Activated B cell treated with CpG ODN at 0.5 μM for 24 hours (primary cell): ENCODE measurements around the gene TGDS. TPM values are rescaled to one million over a fixed set of nuclear protein-coding genes. Genes with fewer than 3 reads are reported as not detected.

Experiments
- ATAC-seq: fragments of 200-7000 bp; cut with Tn5 transposase; one replicate; pipeline ENCODE4 v1.10.0; 2021; ENCODE audit warnings: low read depth, mild to moderate bottlenecking, moderate library complexity
- CTCF ChIA-PET: fragments of 350-600 bp; sonication (Branson Sonifier 250); formaldehyde crosslinking; loops from one replicate; lab custom pipeline; 2021; ENCODE audit warnings: antibody characterized with exemption; lab: Charles Lee
- POLR2A ChIA-PET: fragments of 350-600 bp; sonication (Branson Sonifier 250); formaldehyde crosslinking; loops from one replicate; lab custom pipeline; 2021; ENCODE audit warnings: antibody characterized with exemption; lab: Charles Lee
- DNase-seq: peaks from one replicate; pipeline ENCODE4 v3.0.0; 2022
- H3K27ac Mint-ChIP-seq: one replicate; pipeline ENCODE4 v1.8.0; 2020; ENCODE audit warnings: mixed read lengths
- H3K27me3 Mint-ChIP-seq: one replicate; pipeline ENCODE4 v1.8.0; 2021; ENCODE audit warnings: mixed read lengths
- H3K36me3 Mint-ChIP-seq: one replicate; pipeline ENCODE4 v1.8.0; 2021; ENCODE audit warnings: low read depth, mixed read lengths
- H3K4me1 Mint-ChIP-seq: one replicate; pipeline ENCODE4 v1.8.0; 2021; ENCODE audit warnings: mixed read lengths
- H3K4me3 Mint-ChIP-seq: one replicate; pipeline ENCODE4 v1.8.0; 2020; ENCODE audit warnings: mild to moderate bottlenecking, mixed read lengths
- H3K9me3 Mint-ChIP-seq: one replicate; pipeline ENCODE4 v1.8.0; 2020; ENCODE audit warnings: mixed read lengths
- CTCF ChIP-seq: fragments of 200-600 bp; IDR thresholded peaks from one replicate; pipeline ENCODE4 v1.8.0; 2022; ENCODE audit warnings: antibody characterized with exemption, mild to moderate bottlenecking
- intact Hi-C: fragments of 100-400 bp; cut with micrococcal nuclease; formaldehyde crosslinking; loops from one replicate; pipeline ENCODE4 v1.15.1; 2024
- total RNA-seq: library from RNA; stranded (reverse); gene quantifications from 2 replicates; pipeline ENCODE4 v1.2.3, GENCODE V29; 2022

Gene TGDS
- total RNA-seq, 1 donor from 2014 or later: 12.7 TPM

DNA sequence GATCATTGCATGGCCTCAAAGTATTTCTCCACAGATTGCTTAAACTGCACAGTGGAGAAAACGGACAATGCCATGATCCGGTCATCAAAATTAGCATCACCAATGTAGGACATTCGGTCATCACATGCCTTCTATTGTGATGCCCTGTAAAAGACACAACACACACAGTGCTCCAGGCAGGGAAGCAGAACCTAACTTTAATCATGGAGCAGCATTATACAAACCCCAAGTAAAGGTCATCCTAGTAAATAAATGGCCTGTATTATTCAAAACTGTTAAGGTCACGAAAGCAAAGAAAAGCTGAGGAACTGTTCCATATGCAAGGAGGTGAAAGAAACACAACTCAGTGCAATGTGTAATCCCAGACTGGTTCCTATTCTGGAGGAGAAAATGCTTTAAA is 42.2 kb downstream of the TGDS start:
- no peaks in the 10 kb centered on the region for H3K9me3 Mint-ChIP-seq
- H3K4me1 Mint-ChIP-seq: peaks cover 16% of the 10 kb centered on the region
- no peak for ATAC-seq
- no peak for DNase-seq
- ChIA-PET POLR2A (no interaction called here), CTCF (no interaction called here)
- intact Hi-C loops: no loop called here
- peaks cover 5% of the 10 kb centered on the region for H3K36me3 Mint-ChIP-seq
- no peak overlapping the region for H3K27ac Mint-ChIP-seq
- TF ChIP-seq CTCF: no peak
- H3K27me3 Mint-ChIP-seq: peaks cover 4% of the 10 kb centered on the region
- H3K4me3 Mint-ChIP-seq: no peak overlapping the region

DNA sequence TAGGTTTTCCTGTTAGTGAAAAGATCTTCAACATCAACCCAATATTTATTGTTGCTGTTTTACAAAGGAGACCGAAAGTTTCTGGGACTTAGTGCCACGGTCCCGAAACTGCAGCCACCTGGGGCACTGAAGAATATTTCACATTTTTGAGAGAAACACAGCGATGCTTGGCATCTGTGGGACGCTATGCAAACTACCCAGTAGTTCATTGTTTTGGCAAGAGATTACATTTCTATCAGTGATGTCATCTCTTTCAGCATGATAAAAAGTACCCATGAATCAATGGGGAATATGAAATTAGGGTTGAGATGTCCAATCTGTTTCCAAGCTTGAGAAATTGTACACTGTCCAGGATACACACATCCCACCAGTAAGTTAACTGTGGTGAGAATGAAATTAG is 43.9 kb downstream of the TGDS start:
- Mint-ChIP-seq H3K27me3 (peaks cover 4% of the 10 kb centered on the region), H3K4me1 (peaks cover 28% of the 10 kb centered on the region), H3K9me3 (no peaks in the 10 kb centered on the region), H3K27ac (no peak overlapping the region), H3K36me3 (peaks cover 5% of the 10 kb centered on the region), H3K4me3 (no peak overlapping the region)
- POLR2A ChIA-PET: no interaction called here
- TF ChIP-seq CTCF: no peak
- DNase-seq (no peak), ATAC-seq (no peak)
- intact Hi-C loops: no loop called here
- CTCF ChIA-PET: interaction anchor here (1.1 to 1.2 kb wide), 2 partner anchors 44 to 65 kb away, joined by 3 to 4 read pairs; partner anchors contain the start of gene TGDS

DNA sequence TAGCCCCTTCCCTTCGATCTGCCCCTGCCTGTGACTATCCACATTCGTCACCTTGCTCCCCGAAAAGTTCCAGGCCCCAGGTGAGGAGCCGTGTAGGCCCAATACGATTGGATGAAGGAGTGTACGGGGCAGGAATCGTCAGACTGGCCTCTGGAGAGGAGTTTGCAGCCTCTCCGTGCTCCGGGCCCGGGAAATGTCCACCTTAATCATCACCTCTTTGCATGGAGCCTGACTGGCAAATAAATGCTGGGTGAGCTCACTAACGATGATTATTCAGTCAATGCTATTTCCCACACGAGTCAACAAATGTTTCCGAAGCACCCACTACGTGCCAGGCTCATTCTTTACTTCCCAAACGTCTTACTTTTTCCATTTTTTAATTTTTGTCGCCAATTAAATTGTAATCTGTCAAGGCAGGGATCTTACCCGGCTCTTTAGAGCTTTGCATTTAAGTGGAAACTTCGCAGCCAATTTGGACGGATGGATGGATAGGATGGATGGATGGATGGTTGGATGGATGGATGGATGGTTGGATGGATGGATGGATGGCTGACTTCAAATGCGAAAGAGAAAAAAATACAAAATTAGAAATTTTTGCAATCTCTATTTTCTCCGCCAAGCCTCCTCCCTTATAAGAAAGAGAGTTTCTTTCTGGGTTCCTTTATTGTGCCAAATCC is 45.8 kb downstream of the TGDS start:
- peaks cover 4% of the 10 kb centered on the region for H3K27me3 Mint-ChIP-seq
- intact Hi-C loops: no loop called here
- no peaks in the 10 kb centered on the region for H3K9me3 Mint-ChIP-seq
- peak overlapping the region; percentile 92 for H3K27ac Mint-ChIP-seq
- DNase-seq (no peak), ATAC-seq (no peak)
- peaks cover 5% of the 10 kb centered on the region for H3K36me3 Mint-ChIP-seq
- POLR2A ChIA-PET: interaction anchor here (1.1 to 3.5 kb wide), 3 partner anchors 46 to 51 kb away, joined by 3 to 92 read pairs (median 50); partner anchors contain the start of genes GPR180 and TGDS
- H3K4me3 Mint-ChIP-seq: peak overlapping the region; percentile 88
- H3K4me1 Mint-ChIP-seq: peaks cover 31% of the 10 kb centered on the region
- CTCF ChIA-PET: interaction anchor here (0.7 to 2.8 kb wide), 2 partner anchors 46 to 52 kb away, joined by 3 to 13 read pairs; partner anchors contain the start of gene TGDS
- no peak for TF ChIP-seq CTCF

DNA sequence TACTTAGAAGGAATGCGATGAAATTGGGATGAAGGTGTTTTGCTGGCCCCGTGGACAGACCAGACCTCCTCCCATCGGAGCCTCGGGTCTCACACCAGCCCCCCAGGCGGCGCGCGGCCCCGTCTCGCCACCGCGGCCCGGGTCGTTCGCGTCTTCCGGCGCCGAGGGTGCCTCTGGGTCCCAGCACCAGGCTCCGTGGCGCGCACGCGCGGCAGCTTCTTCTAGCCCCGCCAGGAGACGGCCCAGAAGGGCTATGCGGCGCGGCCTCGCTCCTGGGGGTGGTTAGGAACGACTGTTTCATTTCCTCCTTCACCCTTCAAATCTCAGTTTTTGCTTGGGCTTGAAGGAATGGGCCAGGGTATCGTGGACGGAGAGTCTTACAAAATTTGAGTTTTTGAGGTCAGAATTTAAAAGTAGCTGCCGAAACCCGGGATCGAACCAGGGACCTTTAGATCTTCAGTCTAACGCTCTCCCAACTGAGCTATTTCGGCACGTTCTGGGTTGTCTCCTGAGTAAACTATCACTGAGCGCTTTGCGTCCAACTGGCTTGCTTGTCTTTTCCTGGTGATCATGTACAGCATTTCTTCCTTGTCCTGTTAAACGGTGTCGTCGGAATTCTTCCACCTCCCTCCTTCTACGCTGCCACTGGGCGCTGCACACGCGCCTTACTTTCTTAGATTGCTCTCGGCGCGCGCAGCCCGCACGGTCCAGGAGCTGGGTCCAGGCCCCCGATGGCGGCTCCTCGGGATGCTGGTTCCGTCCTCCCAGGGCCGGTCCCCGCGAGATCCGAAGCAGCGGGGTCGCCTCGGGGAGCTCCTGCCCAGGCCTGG is 46.5 kb downstream of the TGDS start:
- ChIA-PET POLR2A (interaction anchor here (0.6 to 3.5 kb wide), 7 partner anchors 16 to 1127 kb away, joined by 3 to 92 read pairs (median 5); partner anchors contain the start of genes DNAJC3, GPR180 and TGDS), CTCF (interaction anchor here (0.7 to 2.8 kb wide), 3 partner anchors 47 to 68 kb away, joined by 3 to 13 read pairs (median 6); partner anchors contain the start of gene TGDS)
- Mint-ChIP-seq H3K9me3 (no peaks in the 10 kb centered on the region), H3K4me3 (peak overlapping the region; percentile 88), H3K27me3 (peaks cover 4% of the 10 kb centered on the region), H3K36me3 (peaks cover 5% of the 10 kb centered on the region), H3K4me1 (peaks cover 31% of the 10 kb centered on the region), H3K27ac (peak overlapping the region; percentile 92)
- intact Hi-C loops: loop anchor here (1.0 to 2.0 kb wide), 4 partner anchors 47 to 1127 kb away; partner anchors contain the start of genes DNAJC3, GPR180 and TGDS
- ATAC-seq: peak; percentile 90
- peak; percentile 86 for DNase-seq
- TF ChIP-seq CTCF: no peak
